ENCODE results near the gene GHITM. TPM values are rescaled to one million over a fixed set of nuclear protein-coding genes. Genes with fewer than 3 reads are reported as not detected.

Gene GHITM
- total and polyA plus RNA-seq, 2 experiments from 2014 or later, result 97.1 to 105 TPM

GRCh38 chr10:84176351-84176750, 37.0 kb downstream of the GHITM start:
- Mint-ChIP-seq H3K36me3 (ENCODE audit: low read depth) (peaks cover 5% of the 10 kb centered on the region; the same call in 1 of the 3 replicates), H3K4me1 (peaks cover 4% of the 10 kb centered on the region; the same call in 1 of the 3 replicates), H3K9me3 (peaks cover 9% of the 10 kb centered on the region), H3K4me3 (no peak overlapping the region), H3K27me3 (ENCODE audit: insufficient read depth, low read depth, poor library complexity) (peaks cover 5% of the 10 kb centered on the region), H3K27ac (no peak overlapping the region)
- no peaks in the 10 kb centered on the region for H3K27me3 ChIP-seq (ENCODE audit: insufficient read depth)
- ATAC-seq (no peak), DNase-seq (ENCODE audit: low spot score) (no peak)
- no peaks in the 10 kb centered on the region for H3K79me2 ChIP-seq (replicated peaks; ENCODE audit: insufficient read depth)
- H2AFZ ChIP-seq, result no peak overlapping the region
- no peaks in the 10 kb centered on the region; the same call in 1 of the 2 replicates for H4K20me1 ChIP-seq (replicated peaks; ENCODE audit: insufficient read depth)
- H3K4me3 ChIP-seq, result no peak overlapping the region
- no peaks in the 10 kb centered on the region; the same call in 1 of the 2 replicates for H3K9me2 ChIP-seq (ENCODE audit: insufficient read depth)
- no peaks in the 10 kb centered on the region for H3K4me1 ChIP-seq (ENCODE audit: insufficient read depth)
- no peak overlapping the region for H3K4me2 ChIP-seq
- no peak overlapping the region for H3K27ac ChIP-seq (ENCODE audit: low read depth)
- H3K36me3 ChIP-seq (ENCODE audit: insufficient read depth), result no peaks in the 10 kb centered on the region
- no peaks in the 10 kb centered on the region for H3F3A ChIP-seq (replicated peaks; ENCODE audit: low read depth)
- TF ChIP-seq EZH2phosphoT487 (IDR thresholded peaks at IDR 0.05; ENCODE audit: unreplicated experiment) (no peak), CTCF (conservative IDR thresholded peaks at IDR 0.05; ENCODE audit: low read depth in 2 of 2) (no peak), ZNF331 (CRISPR knock-in tag; IDR thresholded peaks at IDR 0.05; ENCODE audit: low read depth) (no peak), STAT1 (IDR thresholded peaks at IDR 0.05; ENCODE audit: unreplicated experiment) (no peak), REST (IDR thresholded peaks at IDR 0.05; ENCODE audit: unreplicated experiment) (no peak), NANOG (IDR thresholded peaks at IDR 0.05; ENCODE audit: borderline replicate concordance) (no peak), ETS1 (IDR thresholded peaks at IDR 0.05) (no peak), EZH2 (IDR thresholded peaks at IDR 0.05; ENCODE audit: low read depth, unreplicated experiment) (no peak), POLR2AphosphoS5 (IDR thresholded peaks at IDR 0.05; ENCODE audit: low read depth) (no peak), ZNF462 (CRISPR knock-in tag; IDR thresholded peaks at IDR 0.05) (no peak), ZNF114 (CRISPR knock-in tag; IDR thresholded peaks at IDR 0.05) (no peak)
